Right lung (tissue), 5 donors: ENCODE data around the gene TRMO. TPM values are rescaled to one million over a fixed set of nuclear protein-coding genes. Genes with fewer than 3 reads are reported as not detected.

ENCODE experiments used
- DNase-seq, 2 donors: peaks; one replicate each; pipeline ENCODE4 v3.0.0-alpha.2; 2013
- polyA plus RNA-seq, 5 donors: library from polyadenylated mRNA; unstranded; fragments of 120-200 nt; gene quantifications; one replicate each; pipeline versions ENCODE4 v1.2.1 to v1.2.3, GENCODE V29; 2013; ENCODE audit warnings: inconsistent platforms in 1 of 5, low replicate concordance in 1 of 5; ENCODE audit not compliant: insufficient read length in 5 of 5, insufficient read depth in 1 of 5

The TRMO gene
- polyA plus RNA-seq, 5 donors, result 14.2 to 19.2 (median 14.6) TPM

- DNase-seq, result no peak
Measured at GRCh38 chr9:97906236-97906831, 16.0 kb downstream of the TRMO start.

GRCh38 chr9:97905228-97905627 is 17.1 kb downstream of the TRMO start:
- no peak for DNase-seq

GRCh38 chr9:97904725-97905124 is 17.6 kb downstream of the TRMO start:
- DNase-seq, result no peak

GRCh38 chr9:97903177-97903576 is 19.1 kb downstream of the TRMO start:
- DNase-seq, result no peak

GRCh38 chr9:97900738-97901565 is 21.3 kb downstream of the TRMO start:
- no peak for DNase-seq

GRCh38 chr9:97900103-97900737 is 22.1 kb downstream of the TRMO start:
- no peak for DNase-seq

- DNase-seq, result no peak
Measured at GRCh38 chr9:97895695-97896332, 26.5 kb downstream of the TRMO start.

- DNase-seq, result no peak
Measured at GRCh38 chr9:97895211-97895610, 27.1 kb downstream of the TRMO start.

GRCh38 chr9:97892421-97892820 is 29.9 kb downstream of the TRMO start:
- DNase-seq, result no peak

- no peak for DNase-seq
Measured at GRCh38 chr9:97891736-97892135, 30.6 kb downstream of the TRMO start.

GRCh38 chr9:97889941-97890887 is 32.1 kb downstream of the TRMO start:
- no peak for DNase-seq

GRCh38 chr9:97880336-97880735 is 42.0 kb downstream of the TRMO start:
- no peak for DNase-seq

- no peak for DNase-seq
Measured at GRCh38 chr9:97876061-97876460, 46.2 kb downstream of the TRMO start.

GRCh38 chr9:97875111-97875510 is 47.2 kb downstream of the TRMO start:
- DNase-seq, result no peak

- DNase-seq, result no peak
Measured at GRCh38 chr9:97874624-97875023, 47.7 kb downstream of the TRMO start.

- no peak for DNase-seq
Measured at GRCh38 chr9:97873882-97874281, 48.4 kb downstream of the TRMO start.

GRCh38 chr9:97873425-97873824 is 48.9 kb downstream of the TRMO start:
- DNase-seq, result no peak

- no peak for DNase-seq
Measured at GRCh38 chr9:97868859-97869258, 53.4 kb downstream of the TRMO start.

- no peak for DNase-seq
Measured at GRCh38 chr9:97866848-97867247, 55.5 kb downstream of the TRMO start.

- DNase-seq, result no peak
Measured at GRCh38 chr9:97866300-97866699, 56.0 kb downstream of the TRMO start.

GRCh38 chr9:97864396-97864795 is 57.9 kb downstream of the TRMO start:
- DNase-seq, result no peak
